Activated CD8-positive, alpha-beta memory T cell treated with anti-CD3 and anti-CD28 coated beads for 48 hours (primary cell): Measurements from ENCODE around the gene DVL2.
A peak's percentile ranks its signal among the peaks of the same experiment; 100 is the strongest.

Experiments
- DNase-seq, 3 experiments: peaks; one replicate each; pipeline ENCODE4 v3.0.0-alpha.2; 2020; ENCODE audit warnings: low read depth in 2 of 3, low spot score in 2 of 3

The DVL2 gene

GRCh38 chr17:7238420-7239090 lies 4.2 kb upstream of the DVL2 start:
- no peak for DNase-seq

- peak; percentile 70 to 79 (median 70) for DNase-seq
Measured at GRCh38 chr17:7237761-7238419, 3.6 kb upstream of the DVL2 start.

GRCh38 chr17:7237266-7237760 lies 3.0 kb upstream of the DVL2 start:
- no peak for DNase-seq

DNA sequence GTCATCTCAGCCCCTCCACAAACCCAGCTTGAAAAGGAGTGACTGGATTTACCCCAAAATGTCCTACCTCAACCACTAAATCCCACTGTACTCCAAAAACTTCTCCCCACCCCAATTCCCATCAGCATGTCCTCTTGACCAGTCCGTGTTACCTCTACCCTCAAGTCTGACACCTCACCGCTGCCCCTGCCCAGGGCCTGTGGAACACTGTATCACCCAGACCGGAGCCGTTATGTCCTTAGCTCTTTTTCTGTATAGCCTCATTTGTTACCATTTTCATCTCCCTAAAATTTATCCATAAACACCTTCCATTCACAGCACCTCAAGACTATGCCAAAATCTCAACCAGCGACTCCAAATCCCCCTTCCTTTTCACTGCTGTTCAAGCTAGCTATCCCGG lies 2.5 kb upstream of the DVL2 start:
- DNase-seq, result no peak

DNA sequence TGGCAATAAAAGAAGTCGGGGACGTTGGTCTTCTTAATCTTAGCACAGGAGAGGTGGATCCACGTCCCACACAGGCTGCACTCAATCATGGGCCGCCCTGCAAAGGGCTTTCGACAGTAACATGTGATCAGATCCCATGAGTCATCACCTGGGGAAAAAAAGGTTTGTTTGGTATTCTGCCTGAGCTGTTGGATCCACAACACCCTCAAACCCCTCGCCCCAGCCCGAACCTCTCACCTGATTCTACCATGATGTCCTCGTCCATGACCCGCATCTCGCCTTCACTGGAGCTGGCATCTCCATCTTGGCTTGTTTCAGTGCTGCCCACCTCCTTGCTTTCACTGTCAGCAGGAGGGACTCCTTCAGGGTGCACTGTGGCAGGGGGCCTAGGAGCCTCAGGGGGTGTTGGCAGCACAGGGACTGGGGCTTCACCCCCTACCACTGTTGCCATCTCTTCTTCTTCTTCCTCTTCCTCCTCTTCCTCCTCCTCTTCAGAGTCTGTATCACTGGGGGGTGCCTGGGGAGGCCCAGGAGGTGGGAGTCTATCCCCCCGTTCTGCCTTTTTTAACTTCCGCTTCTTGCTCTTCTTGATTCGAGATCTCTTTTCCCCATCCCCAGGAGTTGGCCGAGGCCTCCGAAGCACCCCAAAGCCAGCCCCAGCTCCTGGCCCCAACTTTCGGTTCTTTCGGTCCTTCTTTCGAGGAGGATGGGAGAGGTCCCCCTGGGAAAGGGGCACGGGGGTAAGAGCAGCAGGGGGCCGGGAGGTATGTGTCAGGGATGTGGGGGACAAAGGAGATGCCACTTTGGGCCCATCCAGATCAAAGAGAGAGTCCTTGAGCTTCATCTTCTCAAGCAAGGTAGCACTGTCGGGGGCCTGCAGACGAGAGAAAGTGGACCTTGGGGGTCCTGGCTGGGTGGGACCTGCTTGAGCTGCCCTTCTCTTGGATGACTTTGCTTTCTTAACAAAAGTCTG lies 1.7 kb upstream of the DVL2 start:
- DNase-seq, result no peak

DNA sequence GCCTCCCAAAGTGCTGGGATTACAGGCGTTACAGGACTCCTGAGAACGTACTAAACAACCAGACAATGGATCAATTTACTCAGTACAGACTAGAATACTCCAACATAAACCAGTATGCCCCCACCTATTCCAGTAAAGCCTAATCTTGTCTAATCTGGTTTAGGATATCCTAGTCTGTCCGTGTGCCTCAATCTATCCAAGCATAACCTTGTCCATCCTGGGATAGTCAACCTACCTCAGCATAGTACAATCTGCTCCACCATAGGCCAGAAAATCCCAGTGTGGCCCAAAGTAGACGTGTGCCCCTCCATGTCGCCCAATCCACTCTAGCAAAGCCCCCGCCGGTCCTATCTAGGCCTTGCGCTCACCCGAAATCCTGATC lies 625 bp downstream of the DVL2 start:
- DNase-seq, result no peak

DNA sequence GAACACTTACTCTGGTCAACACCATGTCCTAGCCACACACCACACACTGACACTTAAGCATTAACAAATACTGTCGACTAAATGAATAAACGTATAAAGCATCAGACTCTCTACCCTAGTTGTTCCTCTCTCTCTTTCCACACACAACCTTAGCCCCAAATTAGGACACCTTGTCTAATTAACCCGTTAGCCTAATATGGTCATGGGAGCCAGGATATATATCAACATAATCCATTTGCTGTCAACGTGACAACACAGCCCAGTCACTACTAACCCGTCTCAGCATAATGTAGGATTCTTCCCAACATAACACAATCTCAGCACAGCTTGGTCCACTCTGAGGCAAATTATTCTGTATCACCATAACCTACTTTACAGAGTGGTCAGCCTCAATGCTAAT lies 2.2 kb downstream of the DVL2 start:
- no peak for DNase-seq

- DNase-seq, result no peak
Measured at GRCh38 chr17:7229504-7229903, 4.8 kb downstream of the DVL2 start.

GRCh38 chr17:7228920-7229319 lies 5.4 kb downstream of the DVL2 start:
- no peak for DNase-seq

DNA sequence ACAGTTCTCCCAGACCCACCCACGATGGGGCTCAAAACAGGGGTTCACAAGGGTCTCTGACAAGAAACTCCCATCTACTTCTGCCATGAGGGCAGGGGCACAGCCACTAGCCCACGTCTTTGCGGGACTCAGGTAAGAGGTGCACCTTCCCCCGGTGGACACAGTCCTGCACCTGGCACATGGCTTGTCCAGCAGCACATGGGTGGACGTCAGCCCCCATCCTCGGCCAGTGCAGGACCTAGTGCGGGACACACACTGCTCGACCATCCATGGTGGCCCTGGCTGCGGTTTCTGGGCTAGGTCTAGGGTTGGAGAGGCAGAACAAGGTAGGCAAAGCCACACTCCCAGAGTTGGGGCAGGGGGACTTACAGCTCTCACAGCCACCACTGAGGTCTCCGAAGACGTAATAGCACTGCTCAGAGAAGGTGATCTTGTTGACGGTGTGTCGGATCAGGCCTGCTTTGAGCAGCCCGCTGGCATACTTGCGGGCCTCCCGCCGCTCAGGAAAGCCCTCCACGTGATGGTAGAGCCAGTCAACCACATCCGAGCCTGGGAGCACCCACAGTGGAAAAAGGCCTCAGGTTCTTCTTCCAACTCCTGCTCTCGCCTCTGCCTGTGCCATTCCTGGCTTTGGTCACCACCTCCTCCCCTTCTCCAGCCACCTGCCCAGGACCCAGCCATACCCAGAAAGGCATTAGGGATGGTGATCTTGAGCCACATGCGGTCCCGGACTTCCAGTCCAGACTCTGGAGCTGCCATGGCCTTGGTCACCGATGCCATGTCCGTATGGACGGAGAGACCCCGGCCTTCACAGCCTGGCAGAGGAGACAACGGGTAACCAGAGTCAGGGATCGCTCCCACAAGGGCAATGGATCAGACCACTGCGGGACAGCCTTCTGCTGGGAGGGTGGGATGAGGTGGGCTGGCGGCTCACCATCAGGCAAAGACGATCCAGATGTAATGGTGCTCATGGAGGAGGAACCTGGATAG lies 7.3 kb downstream of the DVL2 start:
- DNase-seq, result no peak

DNA sequence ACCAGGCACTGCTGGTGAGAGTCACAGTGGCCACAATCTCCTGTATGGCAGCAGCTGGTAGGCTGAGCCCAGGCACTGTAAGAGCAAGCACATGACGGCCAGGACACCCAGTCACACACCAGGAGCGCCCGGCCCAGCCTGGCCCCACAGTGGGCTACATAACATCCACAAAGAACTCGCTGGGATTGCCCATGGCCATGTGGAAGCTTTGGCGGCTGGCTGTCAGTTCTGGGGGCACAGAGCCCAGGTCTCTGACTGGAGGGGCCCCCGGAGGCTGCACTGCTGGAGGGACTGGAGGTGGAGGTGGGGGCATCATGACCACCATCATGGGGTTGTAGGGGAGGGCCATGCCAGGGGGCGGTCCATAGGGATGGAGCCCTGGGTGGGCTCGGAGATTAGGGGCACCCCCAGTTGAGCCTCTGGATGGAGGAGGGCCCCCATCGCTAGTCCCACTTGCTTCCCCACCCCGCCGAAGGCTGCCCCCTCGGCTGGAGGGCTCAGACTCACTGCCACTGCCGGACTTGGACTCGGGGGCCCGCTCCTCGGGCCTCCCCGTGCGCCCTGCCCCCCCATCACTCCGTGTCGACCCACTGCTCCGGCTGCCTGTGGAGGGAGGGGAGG lies 8.5 kb downstream of the DVL2 start:
- DNase-seq, result no peak

- no peak for DNase-seq
Measured at GRCh38 chr17:7224661-7225111, 9.6 kb downstream of the DVL2 start.

DNA sequence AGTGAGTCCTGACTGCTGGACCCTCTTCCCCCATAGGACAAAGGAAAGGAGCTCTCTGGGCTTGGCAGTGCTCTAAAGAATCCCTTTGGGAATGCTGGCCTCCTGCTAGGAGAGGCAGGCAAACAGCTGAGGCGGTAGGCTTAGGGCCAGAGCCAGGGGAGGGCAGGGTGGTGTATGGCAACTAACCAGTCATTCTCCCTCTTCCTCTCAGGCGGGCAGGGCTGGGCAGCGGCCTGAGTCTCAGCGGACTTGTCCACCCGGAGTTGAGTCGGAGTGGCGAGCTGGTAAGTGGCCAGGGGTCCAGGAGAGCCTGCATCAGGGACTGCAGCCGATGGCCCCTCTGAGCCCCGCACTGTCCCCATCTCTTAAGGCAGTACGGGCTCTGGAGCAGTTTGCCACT lies 10.2 kb downstream of the DVL2 start:
- DNase-seq, result no peak

DNA sequence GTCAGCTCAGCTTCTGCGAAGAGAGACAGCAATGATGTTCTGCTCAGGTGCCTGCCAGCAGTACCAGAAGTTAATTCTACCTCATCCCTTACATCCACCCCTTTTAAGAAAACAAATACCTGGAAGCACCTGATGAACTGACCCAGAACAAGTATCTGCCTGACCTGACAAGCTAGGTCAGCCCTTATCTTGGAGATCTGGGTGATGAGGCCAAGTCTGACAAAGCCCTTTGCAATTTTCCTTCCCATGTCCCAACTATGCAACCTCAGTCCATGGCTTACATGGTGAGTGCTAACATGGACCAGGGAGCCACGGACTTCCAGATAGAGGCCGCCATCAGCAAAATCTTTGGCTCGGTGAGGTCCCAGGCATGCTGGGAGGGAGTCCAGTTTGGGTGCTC lies 10.9 kb downstream of the DVL2 start:
- DNase-seq, result no peak

DNA sequence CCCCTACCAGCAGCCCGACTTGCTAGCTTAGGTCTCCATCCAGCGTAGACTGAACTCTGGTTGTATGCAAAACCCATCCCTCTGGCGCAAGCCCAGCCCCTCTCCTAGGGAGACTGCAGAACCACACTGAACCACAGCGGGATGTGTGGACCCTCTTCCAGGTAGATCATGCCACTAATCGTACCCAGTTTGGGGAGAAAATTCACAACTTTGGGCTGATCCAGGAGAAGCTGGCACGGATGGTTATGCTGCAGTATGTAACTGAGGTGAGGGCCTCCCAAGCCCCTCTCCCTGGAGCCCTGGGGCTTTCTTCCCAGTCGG lies 11.4 kb downstream of the DVL2 start:
- no peak for DNase-seq

- DNase-seq, result no peak
Measured at GRCh38 chr17:7222093-7222971, 12.0 kb downstream of the DVL2 start.

DNA sequence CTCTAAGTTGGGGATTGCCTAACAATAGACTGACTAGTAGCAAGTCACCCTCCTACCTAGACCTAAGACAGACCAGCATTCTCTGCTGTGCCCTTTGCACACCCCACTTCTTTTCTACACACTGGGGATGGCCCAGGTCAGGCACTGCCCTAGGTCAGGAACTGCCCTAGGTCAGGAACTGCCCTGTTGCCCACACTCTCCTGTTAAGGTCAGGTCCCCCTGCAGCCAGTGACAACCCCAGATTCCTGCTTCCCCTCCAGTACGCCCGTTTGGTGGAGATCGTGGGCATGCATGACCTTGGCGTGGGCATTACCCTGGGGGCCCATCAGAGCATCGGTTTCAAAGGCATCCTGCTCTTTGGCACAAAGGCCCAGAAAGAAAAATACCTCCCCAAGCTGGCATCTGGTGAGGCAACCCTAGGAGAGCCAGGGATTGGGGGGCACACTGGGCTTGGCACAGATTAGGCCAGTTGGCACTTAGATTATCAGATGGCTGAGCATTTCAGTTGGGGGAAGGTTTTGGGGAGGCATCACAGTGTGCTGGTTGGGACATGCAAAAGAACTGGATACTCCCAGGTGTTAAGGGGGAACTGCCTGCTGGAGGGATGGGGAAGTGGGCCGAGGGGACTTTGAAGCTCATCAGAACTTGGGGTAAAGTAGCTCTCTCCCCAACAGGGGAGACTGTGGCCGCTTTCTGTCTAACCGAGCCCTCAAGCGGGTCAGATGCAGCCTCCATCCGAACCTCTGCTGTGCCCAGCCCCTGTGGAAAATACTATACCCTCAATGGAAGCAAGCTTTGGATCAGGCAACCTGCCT lies 12.8 kb downstream of the DVL2 start:
- DNase-seq, result no peak

- no peak for DNase-seq
Measured at GRCh38 chr17:7220593-7221277, 13.6 kb downstream of the DVL2 start.
